ENCODE data around the gene UFC1. TPM values are rescaled to one million over a fixed set of nuclear protein-coding genes. Genes with fewer than 3 reads are reported as not detected.

UFC1 gene
- total RNA-seq, 2 donors from 2014 or later: 106 to 107 TPM

DNA sequence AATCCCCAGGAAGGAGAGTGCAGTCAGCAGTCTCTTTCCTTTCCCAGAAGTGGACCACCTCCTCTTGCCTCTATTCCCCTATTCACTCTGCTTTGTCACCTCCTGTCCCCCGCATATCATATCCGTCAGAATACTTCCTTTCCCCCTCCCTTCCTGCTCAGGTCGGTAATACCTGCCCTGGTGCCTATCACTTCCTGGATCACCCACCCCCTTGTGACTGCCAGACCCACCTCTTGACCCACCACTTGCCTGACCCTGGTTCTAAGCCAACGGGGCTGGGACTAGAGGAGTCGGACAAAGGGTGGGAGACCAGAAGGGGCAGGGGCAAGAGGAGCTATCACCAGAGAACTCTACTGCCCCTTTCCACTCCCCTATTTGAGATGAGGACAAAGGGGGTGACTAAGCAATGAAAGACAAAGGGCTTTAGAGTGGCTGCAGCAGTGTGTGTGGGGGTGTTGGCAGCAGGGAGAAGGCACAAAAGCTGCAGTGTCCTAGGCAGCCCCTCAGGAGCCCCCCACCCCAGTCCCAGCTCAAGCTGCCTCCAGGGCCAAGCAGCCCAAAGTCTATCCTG lies 46.7 kb downstream of the UFC1 start:
- intact Hi-C loops (cut with DNase I, micrococcal nuclease): no loop called here
- DNase-seq: no peak
- no peak for ATAC-seq

DNA sequence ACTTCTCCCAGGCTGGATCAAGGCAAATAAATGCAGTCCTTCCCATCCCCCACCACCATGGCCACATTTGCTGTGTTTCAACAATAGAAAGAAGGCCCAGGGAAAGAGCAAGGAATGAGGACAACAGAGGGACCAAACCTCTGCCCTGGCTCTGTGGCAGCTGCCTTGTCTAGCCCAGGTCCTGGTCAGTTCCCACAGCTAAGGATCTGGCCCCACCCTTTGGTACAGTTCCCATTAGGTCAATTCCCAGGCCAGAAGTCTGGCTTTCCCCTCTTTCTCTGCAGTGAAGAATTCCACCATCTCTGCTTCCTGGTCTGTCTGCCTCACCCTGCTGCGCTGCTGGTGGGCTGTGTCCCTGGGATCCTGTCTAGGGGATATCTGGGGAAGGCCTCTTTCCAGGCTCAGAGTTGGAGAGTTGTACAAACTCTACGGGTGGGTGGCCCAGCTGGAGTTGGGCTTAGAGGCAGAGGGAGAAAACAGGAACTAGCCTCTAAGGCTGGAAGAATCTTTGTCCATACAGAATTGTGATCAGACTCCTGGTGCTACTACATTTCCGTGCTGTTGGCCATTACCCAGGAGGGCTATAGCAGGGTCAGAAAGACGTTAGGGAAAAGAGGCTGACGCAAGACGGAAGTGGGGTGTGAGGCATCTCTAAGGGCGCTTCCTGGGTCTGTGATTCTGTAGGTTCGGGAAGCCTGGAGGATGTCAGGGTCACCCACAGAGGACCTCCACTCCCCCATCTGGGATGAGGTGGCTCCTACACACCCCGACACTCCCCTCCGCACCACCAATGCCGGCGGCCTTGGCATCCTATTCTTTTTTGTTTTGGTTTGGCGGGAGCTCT lies 47.4 kb downstream of the UFC1 start:
- DNase-seq (peak; percentile 46 to 55), ATAC-seq (no peak)
- intact Hi-C loops (cut with DNase I, micrococcal nuclease): no loop called here

DNA sequence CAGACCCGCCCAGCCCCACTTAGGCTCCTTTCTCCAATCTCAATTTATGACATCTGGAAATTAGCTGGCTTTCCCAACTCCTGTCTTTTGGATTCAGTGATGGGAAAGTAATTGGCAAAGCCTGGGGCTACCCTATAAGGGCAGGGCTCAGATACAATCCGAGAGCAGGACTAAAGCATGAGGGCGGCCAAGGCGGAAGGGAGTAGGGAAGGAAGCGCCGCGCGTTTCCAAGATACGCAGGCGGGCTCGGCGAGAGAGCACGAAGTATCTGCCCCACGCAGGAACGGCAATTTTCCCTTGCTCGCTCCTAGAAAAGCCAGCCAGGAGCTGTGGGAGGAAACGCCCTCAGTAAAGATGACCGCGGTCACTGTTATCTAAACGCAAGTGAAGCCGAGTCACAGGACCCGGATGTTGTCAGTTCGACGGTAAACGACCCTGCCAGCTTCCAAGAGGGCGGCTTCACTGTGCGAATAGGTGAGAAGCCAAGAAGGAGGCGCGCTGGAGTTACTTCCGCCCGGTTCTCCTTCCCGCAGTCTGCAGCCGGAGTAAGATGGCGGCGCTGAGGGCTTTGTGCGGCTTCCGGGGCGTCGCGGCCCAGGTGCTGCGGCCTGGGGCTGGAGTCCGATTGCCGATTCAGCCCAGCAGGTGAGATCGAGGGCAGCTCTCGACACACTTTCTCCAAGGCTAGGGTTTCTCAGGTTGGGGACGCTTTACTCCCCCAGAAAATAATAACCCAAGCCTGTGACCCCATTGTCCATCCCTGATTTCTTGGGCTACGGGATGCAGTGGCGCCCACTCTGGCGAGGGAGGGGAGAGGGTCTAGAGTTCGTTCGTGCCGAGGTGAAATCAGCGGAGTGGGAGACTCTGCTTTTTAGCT lies 48.3 kb downstream of the UFC1 start, which contains the start of gene NDUFS2:
NDUFS2 (plus strand) TSS at position 532 of the 877 bp plus-strand sequence; CDS start at position 551, 19 bp downstream.
- intact Hi-C loops (cut with DNase I, micrococcal nuclease): no loop called here
- ATAC-seq: peak; percentile 96
- DNase-seq: peak; percentile 98 to 99

DNA sequence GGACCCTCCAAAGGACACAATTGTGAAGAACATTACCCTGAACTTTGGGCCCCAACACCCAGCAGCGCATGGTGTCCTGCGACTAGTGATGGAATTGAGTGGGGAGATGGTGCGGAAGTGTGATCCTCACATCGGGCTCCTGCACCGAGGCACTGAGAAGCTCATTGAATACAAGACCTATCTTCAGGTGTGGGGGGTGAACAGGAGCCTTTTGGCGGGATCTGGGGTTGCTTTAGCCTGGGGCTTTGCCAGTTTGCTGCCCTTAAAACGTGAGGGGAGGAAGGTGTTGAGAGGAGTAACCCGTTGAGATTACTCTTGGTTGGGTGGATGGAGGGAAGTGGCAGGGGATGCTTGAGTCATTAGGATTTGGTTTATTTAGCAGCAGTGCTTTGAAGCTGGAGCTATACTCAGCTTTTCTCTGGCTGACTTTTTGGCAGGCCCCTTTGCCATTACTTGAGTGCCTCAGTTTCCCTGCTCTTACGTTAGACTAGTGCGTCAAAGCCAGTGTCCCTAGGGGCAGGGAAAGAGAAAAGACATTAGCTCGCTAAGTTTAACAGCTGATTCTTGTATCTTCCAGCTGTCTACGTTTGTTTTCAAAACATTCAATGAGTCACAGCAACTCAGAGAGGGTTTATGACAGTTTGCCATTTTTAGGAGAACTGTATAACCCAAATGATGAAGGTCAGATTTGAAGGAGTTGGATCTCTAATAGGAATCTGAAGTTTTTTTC lies 52.8 kb downstream of the UFC1 start:
- ATAC-seq: no peak
- intact Hi-C loops (cut with DNase I, micrococcal nuclease): no loop called here
- DNase-seq: no peak

DNA sequence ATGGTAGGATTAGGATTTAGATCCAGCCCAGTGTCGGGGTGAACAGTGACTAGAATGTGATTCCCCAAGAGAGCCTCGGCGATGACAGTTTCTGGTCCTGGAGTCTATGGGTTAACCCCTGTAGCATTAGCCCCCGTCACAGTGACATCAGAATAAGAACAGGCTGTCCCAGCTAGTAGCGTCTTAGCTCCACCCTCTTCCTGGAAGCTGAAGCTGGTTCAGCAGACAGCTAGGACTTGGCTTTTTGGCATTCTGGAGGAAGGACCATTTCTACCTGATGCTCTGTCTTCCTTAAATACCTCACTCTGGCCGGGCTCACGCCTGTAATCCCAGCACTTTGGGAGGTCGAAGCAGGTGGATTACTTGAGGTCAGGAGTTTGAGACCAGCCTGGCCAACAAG lies 53.4 kb downstream of the UFC1 start:
- DNase-seq (peak in 1 of 2 donors; percentile 55), ATAC-seq (no peak)
- intact Hi-C loops (cut with DNase I, micrococcal nuclease): no loop called here

Other genes with a start within 250 kb of the UFC1 start
- gene ITLN2, start 199.2 kb upstream of the UFC1 start, total RNA-seq: not detected
- gene F11R, start 132.8 kb upstream of the UFC1 start, total RNA-seq: 100 to 1,000 TPM; 145 to 202 TPM
- gene TSTD1, start 115.0 kb upstream of the UFC1 start, total RNA-seq: 100 to 1,000 TPM in 1 of 2 donors, 10 to 100 TPM in 1; 92.1 to 120 TPM
- 10 to 100 TPM; 67.4 to 72.4 TPM for gene USF1, start 108.0 kb upstream of the UFC1 start, total RNA-seq
- gene ARHGAP30, start 84.1 kb upstream of the UFC1 start, total RNA-seq: 1 to 10 TPM; 2.7 to 8.7 TPM
- 1 to 10 TPM; 3.0 to 6.1 TPM for gene NECTIN4, start 64.4 kb upstream of the UFC1 start, total RNA-seq
- 10 to 100 TPM; 10.1 to 11.1 TPM for gene KLHDC9, start 55.6 kb upstream of the UFC1 start, total RNA-seq
- gene PFDN2, start 35.9 kb upstream of the UFC1 start, total RNA-seq: 10 to 100 TPM; 30.3 to 38.2 TPM
- 10 to 100 TPM; 74.4 to 76.6 TPM for gene NIT1, start 35.9 kb upstream of the UFC1 start, total RNA-seq
- gene DEDD, start 21.3 kb upstream of the UFC1 start, total RNA-seq: 10 to 100 TPM; 34.2 to 41.5 TPM
- gene USP21, start 5.5 kb downstream of the UFC1 start, total RNA-seq: 10 to 100 TPM; 19.7 to 24.0 TPM
- gene PPOX, start 12.4 kb downstream of the UFC1 start, total RNA-seq: 10 to 100 TPM; 11.7 to 12.4 TPM
- gene B4GALT3, start 23.5 kb downstream of the UFC1 start, total RNA-seq: 10 to 100 TPM; 29.7 TPM
- 1 to 10 TPM; 1.0 to 3.3 TPM for gene ADAMTS4, start 45.1 kb downstream of the UFC1 start, total RNA-seq
- gene NDUFS2, start 48.4 kb downstream of the UFC1 start, total RNA-seq: 100 to 1,000 TPM; 154 to 188 TPM
- 10 to 100 TPM in 1 of 2 donors, 1 to 10 TPM in 1; 5.6 to 23.3 TPM for gene FCER1G, start 61.3 kb downstream of the UFC1 start, total RNA-seq
- gene APOA2, start 69.7 kb downstream of the UFC1 start, total RNA-seq: not detected
- gene TOMM40L, start 72.1 kb downstream of the UFC1 start, total RNA-seq: 10 to 100 TPM; 19.6 to 24.6 TPM
- under 1 TPM in 1 of 2 donors, not detected in 1; 0.53 TPM for gene NR1I3, start 84.2 kb downstream of the UFC1 start, total RNA-seq
- 1 to 10 TPM in 1 of 2 donors, not detected in 1; 2.6 TPM for gene PCP4L1, start 104.8 kb downstream of the UFC1 start, total RNA-seq
- 1 to 10 TPM; 1.3 to 5.0 TPM for gene MPZ, start 156.0 kb downstream of the UFC1 start, total RNA-seq
- 100 to 1,000 TPM; 264 to 266 TPM for gene SDHC, start 160.4 kb downstream of the UFC1 start, total RNA-seq
- gene CFAP126, start 213.9 kb downstream of the UFC1 start, total RNA-seq: not detected